ENCODE data around the gene SLC48A1.

Gene SLC48A1

GRCh38 chr12:47773062-47773857, at the start of gene SLC48A1:
Gene SLC48A1, plus strand, starts transcription at chr12:47773238. Its CDS starts 67 bp downstream, at chr12:47773305.
- peak within 1 kb of the TSS; percentile 61 for H3K4me3 ChIP-seq (replicated peaks; ENCODE audit: low read depth, low read length)
- peak; percentile 24 for TF ChIP-seq CTCF (IDR thresholded peaks at IDR 0.05; ENCODE audit: insufficient read depth, low read length, poor library complexity, severe bottlenecking)
- no peaks in the 10 kb centered on the region; the same call in 1 of the 2 replicates for H3K27me3 ChIP-seq (replicated peaks; ENCODE audit: control insufficient read depth, insufficient read depth, low read length)
- DNase-seq (ENCODE audit: extremely low read depth, insufficient read length), result peak; percentile 80
- no peaks in the 10 kb centered on the region for H3K36me3 ChIP-seq (ENCODE audit: control insufficient read depth, insufficient read depth, low read length)

GRCh38 chr12:47725091-47725772, 47.8 kb upstream of the SLC48A1 start, which contains the start of gene ENDOU:
Gene ENDOU, minus strand, starts transcription at chr12:47725490. Its CDS starts 77 bp downstream, at chr12:47725413.
- no peaks in the 10 kb centered on the region for H3K27me3 ChIP-seq (replicated peaks; ENCODE audit: control insufficient read depth, insufficient read depth, low read length)
- no peak within 1 kb of the TSS; the same call in 1 of the 2 replicates for H3K4me3 ChIP-seq (replicated peaks; ENCODE audit: low read depth, low read length)
- no peak for TF ChIP-seq CTCF (IDR thresholded peaks at IDR 0.05; ENCODE audit: insufficient read depth, low read length, poor library complexity, severe bottlenecking)
- no peak for DNase-seq (ENCODE audit: extremely low read depth, insufficient read length)
- H3K36me3 ChIP-seq (ENCODE audit: control insufficient read depth, insufficient read depth, low read length), result peaks cover 2% of the 10 kb centered on the region

- Histone ChIP-seq H3K4me3 (replicated peaks; ENCODE audit: low read depth, low read length) (no peak overlapping the region; the same call in 1 of the 2 replicates), H3K36me3 (ENCODE audit: control insufficient read depth, insufficient read depth, low read length) (peaks cover 2% of the 10 kb centered on the region), H3K27me3 (replicated peaks; ENCODE audit: control insufficient read depth, insufficient read depth, low read length) (no peaks in the 10 kb centered on the region)
- no peak for DNase-seq (ENCODE audit: extremely low read depth, insufficient read length)
- TF ChIP-seq CTCF (IDR thresholded peaks at IDR 0.05; ENCODE audit: insufficient read depth, low read length, poor library complexity, severe bottlenecking), result no peak
Measured at GRCh38 chr12:47725893-47726292, 47.1 kb upstream of the SLC48A1 start.

GRCh38 chr12:47729233-47729632, 43.8 kb upstream of the SLC48A1 start:
- no peak for TF ChIP-seq CTCF (IDR thresholded peaks at IDR 0.05; ENCODE audit: insufficient read depth, low read length, poor library complexity, severe bottlenecking)
- H3K36me3 ChIP-seq (ENCODE audit: control insufficient read depth, insufficient read depth, low read length), result no peaks in the 10 kb centered on the region
- no peaks in the 10 kb centered on the region for H3K27me3 ChIP-seq (replicated peaks; ENCODE audit: control insufficient read depth, insufficient read depth, low read length)
- no peak for DNase-seq (ENCODE audit: extremely low read depth, insufficient read length)
- no peak overlapping the region for H3K4me3 ChIP-seq (replicated peaks; ENCODE audit: low read depth, low read length)

- no peak for DNase-seq (ENCODE audit: extremely low read depth, insufficient read length)
- no peaks in the 10 kb centered on the region for H3K27me3 ChIP-seq (replicated peaks; ENCODE audit: control insufficient read depth, insufficient read depth, low read length)
- TF ChIP-seq CTCF (IDR thresholded peaks at IDR 0.05; ENCODE audit: insufficient read depth, low read length, poor library complexity, severe bottlenecking), result no peak
- no peaks in the 10 kb centered on the region for H3K36me3 ChIP-seq (ENCODE audit: control insufficient read depth, insufficient read depth, low read length)
- H3K4me3 ChIP-seq (replicated peaks; ENCODE audit: low read depth, low read length), result no peak overlapping the region
Measured at GRCh38 chr12:47730341-47730744, 42.7 kb upstream of the SLC48A1 start.
